Activated T-cell treated with anti-CD3 and anti-CD28 coated beads for 48 hours (primary cell): Measurements from ENCODE around the gene STAT5B.
"Not testable (repeated sequence)": the region's sequence is repeated elsewhere in the genome, so short reads cannot be mapped to it uniquely, and the experiment has no call there.

ENCODE experiments used
- DNase-seq: peaks from one replicate; pipeline ENCODE4 v3.0.0-alpha.2; 2020; ENCODE audit warnings: low read depth

The STAT5B gene

GRCh38 chr17:42193969-42194899 lies 82.0 kb downstream of the STAT5B start, which contains the start of gene GHDC:
Gene GHDC, minus strand, starts transcription at chr17:42194494. Its CDS starts 913 bp downstream, at chr17:42193581.
- peak; percentile 71 for DNase-seq

GRCh38 chr17:42193216-42193968 lies 82.8 kb downstream of the STAT5B start:
- no peak for DNase-seq

GRCh38 chr17:42192189-42193126 lies 83.7 kb downstream of the STAT5B start:
- no peak for DNase-seq

- no peak for DNase-seq
Measured at GRCh38 chr17:42191275-42191608, 84.9 kb downstream of the STAT5B start.

GRCh38 chr17:42190491-42191274 lies 85.5 kb downstream of the STAT5B start:
- no peak for DNase-seq

GRCh38 chr17:42189651-42189965 lies 86.6 kb downstream of the STAT5B start:
- no peak for DNase-seq

- DNase-seq, result no peak
Measured at GRCh38 chr17:42188749-42189650, 87.2 kb downstream of the STAT5B start.

- no peak for DNase-seq
Measured at GRCh38 chr17:42187833-42188232, 88.4 kb downstream of the STAT5B start.

GRCh38 chr17:42186191-42186590 lies 90.0 kb downstream of the STAT5B start:
- not testable (repeated sequence) for DNase-seq

- no peak for DNase-seq
Measured at GRCh38 chr17:42185621-42185930, 90.6 kb downstream of the STAT5B start.

- DNase-seq, result no peak
Measured at GRCh38 chr17:42184713-42185620, 91.2 kb downstream of the STAT5B start, which contains the start of gene HCRT. Gene HCRT, minus strand, starts transcription at chr17:42185452. Its CDS starts 87 bp downstream, at chr17:42185365.

GRCh38 chr17:42183741-42184711 lies 92.2 kb downstream of the STAT5B start:
- DNase-seq, result peak; percentile 88

GRCh38 chr17:42182927-42183734 lies 93.1 kb downstream of the STAT5B start:
- DNase-seq, result no peak

GRCh38 chr17:42181851-42182207 lies 94.4 kb downstream of the STAT5B start:
- DNase-seq, result no peak

- DNase-seq, result peak; percentile 90
Measured at GRCh38 chr17:42180922-42181850, 95.0 kb downstream of the STAT5B start, which contains the start of gene KCNH4. Gene KCNH4, minus strand, starts transcription at chr17:42181142. Its CDS starts 197 bp downstream, at chr17:42180945.

GRCh38 chr17:42180411-42180921 lies 95.7 kb downstream of the STAT5B start:
- no peak for DNase-seq
